GM23338 (cell line): ENCODE results near the gene TEKT5. TPM values are rescaled to one million over a fixed set of nuclear protein-coding genes. Genes with fewer than 3 reads are reported as not detected.

Experiments used
- ATAC-seq: fragments of 200-7000 bp; cut with Tn5 transposase; 3 replicates; pipeline ENCODE4 v1.9.1; 2020
- DNase-seq: peaks from one replicate; pipeline ENCODE4 v3.0.0-alpha.2; 2015; ENCODE audit warnings: low spot score
- H2AFZ ChIP-seq: fragments of 200-600 bp; sonication (generic); 2 replicates; pipeline ENCODE4 v1.8.0; 2016; ENCODE audit warnings: antibody characterized with exemption, mild to moderate bottlenecking, moderate library complexity
- H3F3A ChIP-seq: fragments of 200-600 bp; sonication (generic); replicated peaks from 2 replicates; pipeline ENCODE4 v1.8.0; 2017; ENCODE audit warnings: antibody characterized with exemption, mixed run types, low read depth
- H3K27ac ChIP-seq: fragments of 200-600 bp; sonication (generic); 2 replicates; pipeline ENCODE4 v1.6.1; 2016; ENCODE audit warnings: low read depth
- H3K27me3 ChIP-seq: fragments of 200-600 bp; sonication (generic); 2 replicates; pipeline ENCODE4 v1.8.0; 2016; ENCODE audit warnings: mild to moderate bottlenecking, mixed run types, moderate library complexity; ENCODE audit not compliant: insufficient read depth
- H3K36me3 ChIP-seq: fragments of 200-600 bp; sonication (generic); 2 replicates; pipeline ENCODE4 v1.8.0; 2016; ENCODE audit warnings: mild to moderate bottlenecking; ENCODE audit not compliant: insufficient read depth
- H3K4me1 ChIP-seq: fragments of 200-600 bp; sonication (generic); 2 replicates; pipeline ENCODE4 v1.8.0; 2016; ENCODE audit warnings: mild to moderate bottlenecking, moderate library complexity; ENCODE audit not compliant: insufficient read depth
- H3K4me2 ChIP-seq: fragments of 200-600 bp; sonication (generic); 2 replicates; pipeline ENCODE4 v1.7.1; 2017; ENCODE audit warnings: mixed run types
- H3K4me3 ChIP-seq: fragments of 200-600 bp; sonication (generic); 2 replicates; pipeline ENCODE4 v1.6.1; 2016; ENCODE audit warnings: mixed run types
- H3K79me2 ChIP-seq: fragments of 200-600 bp; sonication (generic); replicated peaks from 2 replicates; pipeline ENCODE4 v1.8.0; 2017; ENCODE audit warnings: mild to moderate bottlenecking; ENCODE audit not compliant: insufficient read depth
- H3K9me2 ChIP-seq: fragments of 200-600 bp; sonication (generic); 2 replicates; pipeline ENCODE4 v1.8.0; 2017; ENCODE audit not compliant: insufficient read depth
- H4K20me1 ChIP-seq: fragments of 200-600 bp; sonication (generic); replicated peaks from 2 replicates; pipeline ENCODE4 v1.8.0; 2017; ENCODE audit warnings: mild to moderate bottlenecking; ENCODE audit not compliant: insufficient read depth
- H3K27ac Mint-ChIP-seq: 2 replicates; pipeline ENCODE4 v1.8.0; 2020; ENCODE audit warnings: inconsistent platforms, mild to moderate bottlenecking, moderate library complexity, mixed read lengths
- H3K27me3 Mint-ChIP-seq: 3 replicates; pipeline ENCODE4 v1.8.0; 2022; ENCODE audit warnings: low read depth, mild to moderate bottlenecking, moderate library complexity, mixed read lengths, inconsistent platforms; ENCODE audit not compliant: insufficient read depth, poor library complexity
- H3K36me3 Mint-ChIP-seq: 3 replicates; pipeline ENCODE4 v1.8.0; 2021; ENCODE audit warnings: low read depth, mild to moderate bottlenecking, inconsistent platforms, moderate library complexity, mixed read lengths
- H3K4me1 Mint-ChIP-seq: 3 replicates; pipeline ENCODE4 v1.8.0; 2020; ENCODE audit warnings: mild to moderate bottlenecking, inconsistent platforms, mixed read lengths
- H3K4me3 Mint-ChIP-seq: 3 replicates; pipeline ENCODE4 v1.8.0; 2021; ENCODE audit warnings: moderate library complexity, mild to moderate bottlenecking, inconsistent platforms, mixed read lengths
- H3K9me3 Mint-ChIP-seq: 3 replicates; pipeline ENCODE4 v1.8.0; 2020; ENCODE audit warnings: moderate library complexity, mild to moderate bottlenecking, inconsistent platforms, mixed read lengths
- CTCF ChIP-seq, 2 experiments: fragments of 200-600 bp in 1 of 2; sonication (generic) in 1 of 2; conservative IDR thresholded peaks; 2 replicates each; pipeline versions ENCODE4 v1.5.1 to v1.6.1; 2016 to 2017; ENCODE audit warnings: antibody characterized with exemption in 2 of 2, low read depth in 2 of 2, mild to moderate bottlenecking in 2 of 2, moderate library complexity in 1 of 2
- EZH2 ChIP-seq: fragments of 200-600 bp; sonication (generic); IDR thresholded peaks from one replicate; pipeline ENCODE4 v1.8.0; 2017; ENCODE audit warnings: antibody characterized with exemption, mild to moderate bottlenecking, low read depth; ENCODE audit not compliant: unreplicated experiment
- JUNB ChIP-seq: IDR thresholded peaks from one replicate; pipeline ENCODE4 v1.6.1; 2016; ENCODE audit warnings: antibody characterized with exemption; ENCODE audit not compliant: unreplicated experiment
- NANOG ChIP-seq: IDR thresholded peaks from 2 replicates; pipeline ENCODE4 v1.6.1; 2016; ENCODE audit warnings: antibody characterized with exemption, borderline replicate concordance
- POLR2AphosphoS5 ChIP-seq: IDR thresholded peaks from 2 replicates; pipeline ENCODE4 v1.6.1; 2016; ENCODE audit warnings: antibody characterized with exemption, low read depth
- STAT1 ChIP-seq: IDR thresholded peaks from one replicate; pipeline ENCODE4 v1.6.1; 2016; ENCODE audit warnings: antibody characterized with exemption; ENCODE audit not compliant: unreplicated experiment
- ZNF114 ChIP-seq: fragments of 250-450 bp; sonication (Bioruptor Pico); IDR thresholded peaks from 2 replicates; pipeline ENCODE4 v1.5.0; 2020; ENCODE audit warnings: mild to moderate bottlenecking, moderate library complexity
- ZNF331 ChIP-seq: fragments of 250-450 bp; sonication (Bioruptor Pico); IDR thresholded peaks from 2 replicates; pipeline ENCODE4 v1.5.0; 2020; ENCODE audit warnings: low read depth, mild to moderate bottlenecking, moderate library complexity
- polyA plus RNA-seq: library from polyadenylated mRNA; unstranded; fragments of >200 nt; fragmentation: Nextera tagmentation; extraction: Ambion mirVana; gene quantifications from 2 replicates; pipeline ENCODE4 v1.2.1, GENCODE V29; 2016
- total RNA-seq: library from RNA; depleted of rRNA; stranded (reverse); fragments of >200 nt; shearing (Covaris generic); gene quantifications from 2 replicates; pipeline ENCODE4 v1.2.3, GENCODE V29; 2014
- TF ChIP-seq, protein P1 (sequence below): IDR thresholded peaks from one replicate; pipeline ENCODE4 v1.6.1; 2018; ENCODE audit warnings: antibody characterized with exemption; ENCODE audit not compliant: unreplicated experiment
- TF ChIP-seq, protein P2 (sequence below): IDR thresholded peaks from 2 replicates; pipeline ENCODE4 v1.6.1; 2016; ENCODE audit warnings: antibody characterized with exemption

The TEKT5 gene
- total and polyA plus RNA-seq, 2 experiments from 2014 or later, result 0.52 TPM; not detected in 1

DNA sequence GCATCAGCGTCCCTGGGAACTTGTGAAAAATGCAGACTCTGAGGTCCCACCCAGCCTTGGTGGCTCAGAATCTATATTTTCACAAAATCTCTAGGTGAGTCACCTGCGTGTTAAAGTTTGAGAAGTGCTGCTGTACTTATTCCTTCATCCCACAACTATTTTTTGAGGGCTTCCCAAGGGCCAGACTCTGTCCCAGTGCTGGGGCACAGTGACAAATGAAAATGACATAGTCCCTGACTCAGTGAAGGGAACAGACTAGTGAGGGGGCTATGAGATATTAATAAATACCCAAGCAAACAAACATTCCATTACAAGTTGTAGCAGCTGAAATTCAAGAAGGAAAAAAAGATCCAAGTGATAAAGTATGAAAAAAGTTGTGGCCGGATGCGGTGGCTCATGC, 104.4 kb downstream of the TEKT5 start:
- TF ChIP-seq, protein P1, sequence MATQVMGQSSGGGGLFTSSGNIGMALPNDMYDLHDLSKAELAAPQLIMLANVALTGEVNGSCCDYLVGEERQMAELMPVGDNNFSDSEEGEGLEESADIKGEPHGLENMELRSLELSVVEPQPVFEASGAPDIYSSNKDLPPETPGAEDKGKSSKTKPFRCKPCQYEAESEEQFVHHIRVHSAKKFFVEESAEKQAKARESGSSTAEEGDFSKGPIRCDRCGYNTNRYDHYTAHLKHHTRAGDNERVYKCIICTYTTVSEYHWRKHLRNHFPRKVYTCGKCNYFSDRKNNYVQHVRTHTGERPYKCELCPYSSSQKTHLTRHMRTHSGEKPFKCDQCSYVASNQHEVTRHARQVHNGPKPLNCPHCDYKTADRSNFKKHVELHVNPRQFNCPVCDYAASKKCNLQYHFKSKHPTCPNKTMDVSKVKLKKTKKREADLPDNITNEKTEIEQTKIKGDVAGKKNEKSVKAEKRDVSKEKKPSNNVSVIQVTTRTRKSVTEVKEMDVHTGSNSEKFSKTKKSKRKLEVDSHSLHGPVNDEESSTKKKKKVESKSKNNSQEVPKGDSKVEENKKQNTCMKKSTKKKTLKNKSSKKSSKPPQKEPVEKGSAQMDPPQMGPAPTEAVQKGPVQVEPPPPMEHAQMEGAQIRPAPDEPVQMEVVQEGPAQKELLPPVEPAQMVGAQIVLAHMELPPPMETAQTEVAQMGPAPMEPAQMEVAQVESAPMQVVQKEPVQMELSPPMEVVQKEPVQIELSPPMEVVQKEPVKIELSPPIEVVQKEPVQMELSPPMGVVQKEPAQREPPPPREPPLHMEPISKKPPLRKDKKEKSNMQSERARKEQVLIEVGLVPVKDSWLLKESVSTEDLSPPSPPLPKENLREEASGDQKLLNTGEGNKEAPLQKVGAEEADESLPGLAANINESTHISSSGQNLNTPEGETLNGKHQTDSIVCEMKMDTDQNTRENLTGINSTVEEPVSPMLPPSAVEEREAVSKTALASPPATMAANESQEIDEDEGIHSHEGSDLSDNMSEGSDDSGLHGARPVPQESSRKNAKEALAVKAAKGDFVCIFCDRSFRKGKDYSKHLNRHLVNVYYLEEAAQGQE, result no peak
- TF ChIP-seq CTCF (conservative IDR thresholded peaks at IDR 0.05; ENCODE audit: low read depth in 2 of 2) (no peak), EZH2 (no peak)
- H3K4me2 ChIP-seq, result no peak overlapping the region
- no peak overlapping the region for H3K27ac Mint-ChIP-seq
- no peak overlapping the region for H3K4me3 Mint-ChIP-seq
- DNase-seq (no peak), ATAC-seq (no peak)
- no peaks in the 10 kb centered on the region for H4K20me1 ChIP-seq
- H3K4me1 Mint-ChIP-seq, result peaks cover under 1% of the 10 kb centered on the region; the same call in 2 of the 3 replicates
- no peak overlapping the region for H3K27ac ChIP-seq
- no peaks in the 10 kb centered on the region for H3K79me2 ChIP-seq
- H3K4me1 ChIP-seq, result peaks cover 2% of the 10 kb centered on the region; the same call in 1 of the 2 replicates
- H3K9me2 ChIP-seq, result no peaks in the 10 kb centered on the region
- H3K9me3 Mint-ChIP-seq, result no peaks in the 10 kb centered on the region; the same call in 2 of the 3 replicates
- no peak overlapping the region for H3K4me3 ChIP-seq
- H3K27me3 ChIP-seq, result no peaks in the 10 kb centered on the region
- H3F3A ChIP-seq, result no peaks in the 10 kb centered on the region
- H3K36me3 ChIP-seq, result no peaks in the 10 kb centered on the region
- H3K27me3 Mint-ChIP-seq, result peaks cover 14% of the 10 kb centered on the region
- no peak overlapping the region for H2AFZ ChIP-seq
- H3K36me3 Mint-ChIP-seq, result no peaks in the 10 kb centered on the region

DNA sequence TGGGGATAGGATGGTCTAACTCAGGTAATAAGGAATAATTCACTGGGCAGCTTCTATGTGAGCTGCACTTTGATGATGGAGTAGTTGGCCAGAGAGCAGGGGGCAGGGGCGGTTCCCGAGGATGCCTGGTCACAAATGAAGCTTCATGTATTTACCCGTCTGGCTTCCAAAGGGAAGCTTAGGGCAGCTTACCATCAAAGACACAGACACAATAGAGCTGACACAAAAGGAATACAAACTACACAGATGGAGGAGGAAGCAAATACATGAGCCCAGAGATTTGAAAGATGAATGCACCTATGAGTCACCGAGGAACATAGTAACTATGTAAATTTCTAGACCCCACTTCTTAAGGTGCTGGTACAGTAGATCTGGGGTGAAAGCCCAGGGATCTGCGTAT, 105.6 kb downstream of the TEKT5 start:
- Histone ChIP-seq H3K9me2 (no peaks in the 10 kb centered on the region), H3K27me3 (no peaks in the 10 kb centered on the region), H3K4me2 (no peak overlapping the region), H3K27ac (no peak overlapping the region), H2AFZ (no peak overlapping the region), H3K36me3 (no peaks in the 10 kb centered on the region), H3F3A (no peaks in the 10 kb centered on the region), H3K4me3 (no peak overlapping the region), H3K4me1 (peaks cover 13% of the 10 kb centered on the region; the same call in 1 of the 2 replicates), H3K79me2 (no peaks in the 10 kb centered on the region), H4K20me1 (no peaks in the 10 kb centered on the region)
- Mint-ChIP-seq H3K27ac (no peak overlapping the region), H3K4me1 (peaks cover 6% of the 10 kb centered on the region; the same call in 2 of the 3 replicates), H3K27me3 (peaks cover 7% of the 10 kb centered on the region), H3K36me3 (no peaks in the 10 kb centered on the region), H3K9me3 (no peaks in the 10 kb centered on the region), H3K4me3 (no peak overlapping the region)
- ATAC-seq, result no peak
- no peak for DNase-seq
- no peak for TF ChIP-seq JUNB
- TF ChIP-seq, protein P1, result no peak
- TF ChIP-seq CTCF (conservative IDR thresholded peaks at IDR 0.05; ENCODE audit: low read depth in 2 of 2), result no peak
- TF ChIP-seq STAT1, result no peak
- TF ChIP-seq POLR2AphosphoS5, result no peak
- TF ChIP-seq EZH2, result no peak
- TF ChIP-seq ZNF331 (CRISPR knock-in tag), result no peak
- no peak for TF ChIP-seq ZNF114 (CRISPR knock-in tag)
- no peak for TF ChIP-seq NANOG
- TF ChIP-seq, protein P2, sequence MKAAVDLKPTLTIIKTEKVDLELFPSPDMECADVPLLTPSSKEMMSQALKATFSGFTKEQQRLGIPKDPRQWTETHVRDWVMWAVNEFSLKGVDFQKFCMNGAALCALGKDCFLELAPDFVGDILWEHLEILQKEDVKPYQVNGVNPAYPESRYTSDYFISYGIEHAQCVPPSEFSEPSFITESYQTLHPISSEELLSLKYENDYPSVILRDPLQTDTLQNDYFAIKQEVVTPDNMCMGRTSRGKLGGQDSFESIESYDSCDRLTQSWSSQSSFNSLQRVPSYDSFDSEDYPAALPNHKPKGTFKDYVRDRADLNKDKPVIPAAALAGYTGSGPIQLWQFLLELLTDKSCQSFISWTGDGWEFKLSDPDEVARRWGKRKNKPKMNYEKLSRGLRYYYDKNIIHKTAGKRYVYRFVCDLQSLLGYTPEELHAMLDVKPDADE, result no peak
